Osteocyte (in vitro differentiated cells): Measurements from ENCODE around the gene SCGB3A1. TPM values are rescaled to one million over a fixed set of nuclear protein-coding genes. Genes with fewer than 3 reads are reported as not detected.

ENCODE experiments used
- DNase-seq: peaks from one replicate; pipeline ENCODE4 v3.0.0; 2021; ENCODE audit warnings: mixed read lengths; ENCODE audit not compliant: unreplicated experiment; ENCODE audit errors: extremely low spot score
- H3K27ac Mint-ChIP-seq: one replicate; pipeline ENCODE4 v1.8.0; 2021; ENCODE audit warnings: mild to moderate bottlenecking, mixed read lengths; ENCODE audit not compliant: unreplicated experiment
- H3K27me3 Mint-ChIP-seq: one replicate; pipeline ENCODE4 v1.8.0; 2021; ENCODE audit warnings: mixed read lengths; ENCODE audit not compliant: unreplicated experiment
- H3K36me3 Mint-ChIP-seq: one replicate; pipeline ENCODE4 v1.8.0; 2021; ENCODE audit warnings: mixed read lengths; ENCODE audit not compliant: unreplicated experiment
- H3K4me1 Mint-ChIP-seq: one replicate; pipeline ENCODE4 v1.8.0; 2021; ENCODE audit warnings: mixed read lengths; ENCODE audit not compliant: unreplicated experiment
- H3K4me3 Mint-ChIP-seq: one replicate; pipeline ENCODE4 v1.8.0; 2021; ENCODE audit warnings: mild to moderate bottlenecking, moderate library complexity, mixed read lengths; ENCODE audit not compliant: unreplicated experiment
- H3K9me3 Mint-ChIP-seq: one replicate; pipeline ENCODE4 v1.8.0; 2021; ENCODE audit warnings: mixed read lengths; ENCODE audit not compliant: unreplicated experiment
- CTCF ChIP-seq: fragments of 200-600 bp; sonication (generic); IDR thresholded peaks from 2 replicates; pipeline ENCODE4 v1.5.0; 2021; ENCODE audit warnings: antibody characterized with exemption, mild to moderate bottlenecking, moderate library complexity
- total RNA-seq: library from RNA; stranded (reverse); gene quantifications from 2 replicates; pipeline ENCODE4 v1.2.1, GENCODE V29; 2021

SCGB3A1 gene
- total RNA-seq, 1 donor from 2014 or later, result not detected

- Mint-ChIP-seq H3K27ac (no peak overlapping the region), H3K36me3 (no peaks in the 10 kb centered on the region)
- TF ChIP-seq CTCF, result no peak
These were observed 22.5 kb upstream of the SCGB3A1 start for GRCh38 chr5:180613814-180614188.

GRCh38 chr5:180613188-180613813, 22.0 kb upstream of the SCGB3A1 start:
- DNase-seq, result no peak
- Mint-ChIP-seq H3K27me3 (peaks cover under 1% of the 10 kb centered on the region), H3K4me3 (no peak overlapping the region), H3K4me1 (peaks cover under 1% of the 10 kb centered on the region), H3K9me3 (no peaks in the 10 kb centered on the region), H3K27ac (no peak overlapping the region), H3K36me3 (no peaks in the 10 kb centered on the region)
- TF ChIP-seq CTCF, result no peak

More at GRCh38 chr5:180613814-180614188, 22.5 kb upstream of the SCGB3A1 start:
- Mint-ChIP-seq H3K9me3 (no peaks in the 10 kb centered on the region), H3K4me1 (peaks cover 4% of the 10 kb centered on the region), H3K4me3 (no peak overlapping the region), H3K27me3 (peaks cover 3% of the 10 kb centered on the region)
- no peak for DNase-seq

- Mint-ChIP-seq H3K4me3 (no peak overlapping the region), H3K36me3 (no peaks in the 10 kb centered on the region), H3K27me3 (no peaks in the 10 kb centered on the region), H3K9me3 (no peaks in the 10 kb centered on the region), H3K4me1 (no peaks in the 10 kb centered on the region), H3K27ac (no peak overlapping the region)
- DNase-seq, result no peak
- TF ChIP-seq CTCF, result no peak
These were observed 21.4 kb upstream of the SCGB3A1 start for GRCh38 chr5:180612683-180613082.

- no peaks in the 10 kb centered on the region for H3K9me3 Mint-ChIP-seq
- no peaks in the 10 kb centered on the region for H3K36me3 Mint-ChIP-seq
- H3K27ac Mint-ChIP-seq, result no peak overlapping the region
- H3K4me1 Mint-ChIP-seq, result no peaks in the 10 kb centered on the region
- no peak overlapping the region for H3K4me3 Mint-ChIP-seq
- DNase-seq, result no peak
- no peaks in the 10 kb centered on the region for H3K27me3 Mint-ChIP-seq
- no peak for TF ChIP-seq CTCF
These were observed 20.0 kb upstream of the SCGB3A1 start for GRCh38 chr5:180611140-180611850.

- H3K9me3 Mint-ChIP-seq, result no peaks in the 10 kb centered on the region
- no peaks in the 10 kb centered on the region for H3K36me3 Mint-ChIP-seq
- H3K27ac Mint-ChIP-seq, result no peak overlapping the region
- DNase-seq, result no peak
- H3K4me1 Mint-ChIP-seq, result no peaks in the 10 kb centered on the region
- peaks cover 2% of the 10 kb centered on the region for H3K27me3 Mint-ChIP-seq
- TF ChIP-seq CTCF, result no peak
- H3K4me3 Mint-ChIP-seq, result no peak overlapping the region
These were observed 18.7 kb upstream of the SCGB3A1 start for GRCh38 chr5:180609817-180610550.
